ENCODE measurements around the gene PTPRR.

GRCh38 chr12:70604662-70605061 lies 315.9 kb downstream of the PTPRR start:
- TF ChIP-seq TARDBP (IDR thresholded peaks at IDR 0.05) (no peak), FOXK2 (IDR thresholded peaks at IDR 0.05) (no peak), ELF4 (IDR thresholded peaks at IDR 0.05) (no peak), ARNT (IDR thresholded peaks at IDR 0.05) (no peak), CTBP1 (IDR thresholded peaks at IDR 0.05; ENCODE audit: borderline replicate concordance) (no peak), NFRKB (IDR thresholded peaks at IDR 0.05) (no peak), SUZ12 (IDR thresholded peaks at IDR 0.05) (no peak), HDGF (IDR thresholded peaks at IDR 0.05; ENCODE audit: borderline replicate concordance) (no peak), FOXM1 (IDR thresholded peaks at IDR 0.05; ENCODE audit: borderline replicate concordance) (no peak), LEF1 (IDR thresholded peaks at IDR 0.05; ENCODE audit: borderline replicate concordance) (no peak)

All from HEK293T (cell line).